Measurements from ENCODE around the gene RSPH10B. TPM values are rescaled to one million over a fixed set of nuclear protein-coding genes. Genes with fewer than 3 reads are reported as not detected.

RSPH10B gene
- 2.0 TPM for total RNA-seq

DNA sequence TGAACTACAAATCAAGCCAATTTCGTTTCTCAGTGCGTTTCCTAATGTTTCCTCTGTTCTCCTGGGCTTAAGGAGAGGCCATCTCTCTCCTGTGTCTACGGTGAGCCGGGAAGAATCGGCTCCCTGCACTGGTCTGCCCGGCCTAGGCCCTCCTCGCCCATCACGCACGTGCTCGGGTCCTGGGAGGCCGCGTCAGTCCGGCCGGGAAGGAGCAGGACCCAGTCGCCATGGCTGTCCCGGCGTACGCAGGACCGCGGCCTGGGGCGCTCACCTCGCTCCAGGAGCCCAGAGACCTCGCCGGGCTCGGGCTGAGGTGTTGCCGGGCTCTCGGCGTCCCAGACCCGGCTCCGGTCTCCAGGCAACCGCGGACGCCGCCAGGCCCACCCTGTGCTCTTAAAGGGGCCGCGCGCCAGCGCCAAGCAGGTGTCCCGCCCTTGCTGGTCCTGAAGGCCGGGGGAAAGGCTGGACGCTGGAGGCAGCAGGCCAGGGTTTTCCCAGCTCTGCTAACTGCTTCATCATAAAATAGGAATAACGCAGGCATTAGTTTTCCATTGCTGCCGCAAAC, at the start of gene RSPH10B:
Gene RSPH10B, minus strand, starts transcription at position 343 of the 565 bp plus-strand sequence. CDS start 3,573 bp downstream, outside the sequence.

DNA sequence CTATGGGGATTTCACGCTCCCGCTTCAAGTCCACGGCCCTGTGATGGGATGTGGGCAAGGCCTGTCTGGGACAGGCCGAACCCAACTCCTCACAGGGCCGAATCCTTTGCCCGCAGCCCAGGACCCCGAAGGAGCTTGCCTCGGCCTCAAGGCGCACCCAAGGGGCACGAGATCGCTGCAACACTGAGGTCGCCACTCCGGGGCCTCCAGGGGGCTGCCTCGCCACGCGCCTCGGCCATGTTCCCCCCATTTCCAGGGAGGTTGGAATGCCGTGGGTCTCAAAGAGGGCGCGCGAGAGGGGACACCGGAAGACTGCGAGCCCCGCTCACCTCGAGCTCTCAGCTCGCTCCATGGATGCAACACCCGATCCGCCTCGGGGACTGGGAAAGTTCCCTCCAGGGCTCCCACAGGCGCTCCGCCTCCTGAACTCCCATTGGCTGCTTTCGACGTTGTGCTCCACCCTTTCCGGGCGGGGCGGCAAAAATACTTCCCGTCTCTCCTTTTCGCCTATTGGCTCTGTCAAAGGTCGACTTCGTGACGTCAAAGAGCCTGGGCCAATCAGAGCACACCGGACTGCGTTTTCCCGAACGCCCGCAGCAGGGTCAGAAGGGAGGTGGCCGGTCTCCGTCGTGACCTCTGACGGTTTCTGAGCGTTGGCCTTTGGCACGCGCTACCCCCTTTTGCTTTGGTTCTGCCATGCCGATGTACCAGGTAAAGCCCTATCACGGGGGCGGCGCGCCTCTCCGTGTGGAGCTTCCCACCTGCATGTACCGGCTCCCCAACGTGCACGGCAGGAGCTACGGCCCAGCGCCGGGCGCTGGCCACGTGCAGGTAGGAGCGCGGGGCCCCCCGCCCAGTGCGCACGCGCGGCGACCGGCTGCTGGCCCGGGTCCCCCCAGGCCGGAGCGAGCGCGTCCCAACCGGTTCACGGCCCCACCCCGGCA, 38.5 kb upstream of the RSPH10B start, which contains the start of the genes AIMP2 and PMS2:
Gene AIMP2, plus strand, starts transcription at position 605 of the 944 bp plus-strand sequence. Its CDS starts 92 bp downstream, at position 697.
Gene PMS2, minus strand, starts transcription at position 382 of the 944 bp plus-strand sequence. Its CDS starts 30 bp downstream, at position 352.

GRCh38 chr7:5898480-5899224, 71.8 kb downstream of the RSPH10B start, which contains the start of gene CCZ1:
Gene CCZ1, plus strand, starts transcription at chr7:5898733. Its CDS starts 67 bp downstream, at chr7:5898800.

Small RNA genes lying within 50 kb of the gene (small RNA-seq; reads per million reads assigned to genes)
- gene RF00019 (ENCODE audit: low replicate concordance), result not detected
- gene SNORA80D (ENCODE audit: low replicate concordance), result 0.58 reads per million, percentile 67 among the genes with 10 or more reads in this experiment

Other genes starting within 250 kb of the RSPH10B start
- 40.5 TPM for gene RNF216, start 189.0 kb downstream of the RSPH10B start, total RNA-seq
- gene OCM, start 89.9 kb downstream of the RSPH10B start, total RNA-seq, result not detected
- 43.0 TPM for gene CCZ1, start 72.0 kb downstream of the RSPH10B start, total RNA-seq
- 20.1 TPM for gene PMS2, start 38.4 kb upstream of the RSPH10B start, total RNA-seq
- gene AIMP2, start 38.6 kb upstream of the RSPH10B start, total RNA-seq, result 37.6 TPM
- gene ANKRD61, start 60.7 kb upstream of the RSPH10B start, total RNA-seq, result not detected
- gene EIF2AK1, start 88.5 kb upstream of the RSPH10B start, total RNA-seq, result 176 TPM
- 12.2 TPM for gene USP42, start 134.3 kb upstream of the RSPH10B start, total RNA-seq

Data from metanephros (tissue), 2 donors.